HG03108 (cell line): ENCODE results near the gene C11orf21.

ENCODE experiments used
- ATAC-seq: cut with Tn5 transposase; IDR thresholded peaks from one replicate; pipeline ENCODE4 v1.9.1; 2021; ENCODE audit warnings: moderate library complexity; ENCODE audit not compliant: unreplicated experiment

The C11orf21 gene

DNA sequence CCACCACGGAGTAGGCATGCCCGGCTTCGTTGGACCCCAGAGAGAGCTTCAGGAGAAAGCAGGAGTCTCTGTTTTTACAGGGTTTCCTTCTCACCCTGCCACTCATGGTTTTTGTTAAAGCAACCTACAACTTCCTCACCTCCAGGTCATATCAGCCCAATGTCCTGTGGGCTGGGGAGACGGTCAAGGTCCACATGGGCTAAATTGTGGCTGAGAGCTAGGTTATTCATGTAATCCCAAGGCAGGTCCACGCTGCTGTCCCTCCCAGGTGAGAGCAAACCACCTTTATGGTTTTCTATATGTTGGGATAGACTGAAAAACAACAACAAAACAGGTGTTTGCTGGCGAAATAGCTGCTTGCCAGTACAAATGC, 19.6 kb upstream of the C11orf21 start:
- no peak for ATAC-seq

DNA sequence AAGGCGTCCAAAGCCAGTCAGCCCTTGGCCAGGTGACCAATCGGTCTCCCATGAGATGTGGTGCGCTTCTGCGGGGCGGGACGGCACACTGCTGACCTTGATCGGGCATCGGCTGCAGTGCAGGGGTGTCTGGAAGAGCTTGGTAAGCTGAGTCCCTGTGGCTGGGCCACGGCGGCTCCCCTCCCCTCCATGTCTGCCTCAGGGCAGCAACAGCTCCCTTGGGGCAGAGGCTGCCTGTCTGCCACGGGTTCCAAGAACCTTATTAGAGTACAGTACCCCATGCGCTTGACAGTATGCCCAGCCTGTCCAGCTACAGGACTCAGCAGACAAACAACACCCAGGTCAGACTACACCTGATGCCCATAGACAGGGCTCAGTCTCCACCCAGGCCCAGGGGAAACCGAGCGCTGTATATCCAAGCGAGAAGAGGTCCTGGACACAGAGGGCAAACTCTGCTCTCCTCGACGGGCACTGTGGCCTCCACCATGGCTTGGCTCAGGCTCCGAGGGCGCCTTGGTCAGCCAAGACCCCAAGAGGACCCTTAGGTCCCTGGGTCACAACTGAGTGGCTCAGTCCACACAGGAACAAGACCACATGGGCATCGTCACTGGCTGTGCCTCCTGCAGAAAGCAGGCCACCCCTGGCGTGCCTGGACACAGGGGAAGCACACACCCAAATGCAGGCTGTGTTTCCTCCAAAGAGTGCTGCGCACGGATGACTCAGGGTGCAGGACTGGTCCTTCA, 19.0 kb upstream of the C11orf21 start:
- ATAC-seq = no peak

DNA sequence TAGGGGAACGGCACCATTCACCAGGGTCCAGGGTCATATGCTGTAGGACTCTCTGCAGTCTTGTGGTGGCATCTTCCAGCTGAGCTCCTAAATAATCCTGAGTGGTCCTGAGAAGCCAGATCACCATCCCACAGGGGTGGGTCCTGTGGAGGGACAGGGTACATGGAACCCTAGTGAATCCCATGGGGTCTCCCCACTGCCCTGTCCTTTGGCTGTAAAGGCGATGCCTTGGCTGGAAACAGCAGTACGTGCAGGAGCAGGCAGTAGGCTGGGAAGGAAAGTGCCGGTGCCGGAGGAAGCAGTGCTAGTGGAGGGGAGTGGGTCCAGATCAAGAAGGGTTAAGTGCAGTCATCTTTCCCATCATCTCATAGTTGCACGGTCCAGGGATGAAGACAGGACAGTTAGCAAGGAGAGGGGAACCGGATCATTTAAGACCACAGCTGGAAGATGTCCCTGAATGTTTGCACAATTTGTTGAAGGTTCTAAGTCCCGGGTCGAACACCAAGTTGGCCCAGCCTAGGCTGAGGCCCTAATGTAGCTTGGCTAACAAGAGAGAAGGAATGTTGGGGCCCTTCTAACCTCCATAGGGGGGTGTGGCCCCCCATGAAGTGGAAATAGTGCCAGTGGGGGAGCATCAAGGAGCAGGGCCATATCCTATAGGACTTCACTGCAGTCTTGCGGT, 18.2 kb upstream of the C11orf21 start:
- no peak for ATAC-seq

DNA sequence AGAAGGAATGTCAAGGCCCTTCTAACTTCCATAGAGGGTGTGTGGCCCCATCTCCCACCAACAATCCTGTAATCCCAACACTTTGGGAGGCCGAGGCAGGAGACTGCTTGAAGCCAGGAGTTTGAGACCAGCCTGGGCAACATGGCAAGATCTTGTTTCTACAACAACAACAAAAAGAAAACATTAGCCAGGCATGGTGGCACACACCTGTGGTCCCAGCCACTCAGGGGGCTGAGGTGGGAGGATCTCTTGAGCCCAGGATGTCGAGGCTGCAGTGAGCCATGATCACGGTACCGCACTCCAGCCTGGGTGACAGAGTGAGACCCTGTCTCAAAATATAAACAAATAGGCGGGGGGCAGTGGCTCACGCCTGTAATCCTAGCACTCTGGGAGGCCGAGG, 17.0 kb upstream of the C11orf21 start:
- ATAC-seq = no peak

DNA sequence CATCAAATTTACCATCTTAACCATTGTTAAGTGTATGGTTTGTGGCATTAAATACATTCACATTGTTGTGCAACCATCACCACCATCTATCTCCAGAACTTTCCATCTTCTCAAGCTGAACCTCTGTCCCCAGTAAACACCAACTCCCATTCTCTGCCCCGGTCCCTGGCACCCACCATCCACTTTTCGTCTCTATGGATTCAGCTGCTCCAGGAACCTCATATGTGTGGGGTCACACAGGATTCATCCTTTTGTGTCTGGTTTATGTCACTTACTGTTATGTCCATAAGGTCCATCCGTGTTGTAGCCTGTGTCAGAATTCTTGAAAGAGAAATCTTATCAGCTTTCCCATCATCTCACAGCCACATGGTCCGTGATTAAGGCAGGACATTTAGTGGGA, 16.4 kb upstream of the C11orf21 start:
- ATAC-seq = no peak

DNA sequence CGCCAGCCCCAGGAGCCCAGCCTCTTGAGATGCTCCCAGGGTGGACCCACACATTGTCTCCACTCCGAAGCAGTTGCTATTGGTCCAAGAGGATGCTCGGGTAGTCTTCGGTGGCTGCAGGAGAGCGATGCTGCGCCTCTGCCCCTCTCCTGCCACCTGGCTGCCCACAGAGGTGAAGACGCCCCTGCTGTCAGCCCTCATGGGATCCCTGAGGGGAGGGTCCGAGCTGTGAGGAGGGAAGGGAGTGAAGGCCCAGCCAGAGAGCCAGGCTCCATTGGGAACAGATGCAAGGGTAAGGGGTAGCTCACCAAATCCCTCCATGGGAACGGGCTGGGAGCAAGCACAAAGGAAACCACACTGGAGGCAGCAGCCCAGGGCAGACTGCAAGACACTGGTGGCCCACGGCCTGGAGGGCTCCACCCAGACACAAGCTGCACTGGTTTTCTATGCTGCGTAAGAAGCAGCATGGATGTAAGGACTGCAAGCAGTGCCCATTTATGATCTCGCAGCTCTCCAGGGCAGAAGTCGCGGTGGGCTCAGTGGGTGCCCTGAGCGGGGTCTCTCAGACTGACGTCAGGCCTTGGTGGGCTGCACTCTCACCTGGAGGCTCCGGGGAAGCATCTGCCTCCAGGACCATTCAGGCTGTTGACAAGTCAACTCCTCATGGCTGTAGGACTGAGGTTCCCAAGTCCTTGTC, 15.8 kb upstream of the C11orf21 start:
- ATAC-seq = no peak

DNA sequence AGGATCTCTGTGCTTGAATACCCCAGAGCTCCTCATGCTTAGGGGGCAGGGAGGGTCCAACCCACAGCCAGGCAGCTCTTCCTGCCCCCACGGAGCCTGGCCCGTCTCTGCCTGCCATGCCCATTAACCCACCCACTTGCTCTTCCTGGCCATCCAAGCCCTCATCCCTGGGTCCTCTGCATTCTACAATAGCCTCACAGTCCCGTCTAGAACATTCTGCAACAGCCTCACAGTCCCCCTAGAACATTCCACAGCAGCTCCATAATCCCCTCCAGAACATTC, 15.2 kb upstream of the C11orf21 start:
- ATAC-seq = no peak

DNA sequence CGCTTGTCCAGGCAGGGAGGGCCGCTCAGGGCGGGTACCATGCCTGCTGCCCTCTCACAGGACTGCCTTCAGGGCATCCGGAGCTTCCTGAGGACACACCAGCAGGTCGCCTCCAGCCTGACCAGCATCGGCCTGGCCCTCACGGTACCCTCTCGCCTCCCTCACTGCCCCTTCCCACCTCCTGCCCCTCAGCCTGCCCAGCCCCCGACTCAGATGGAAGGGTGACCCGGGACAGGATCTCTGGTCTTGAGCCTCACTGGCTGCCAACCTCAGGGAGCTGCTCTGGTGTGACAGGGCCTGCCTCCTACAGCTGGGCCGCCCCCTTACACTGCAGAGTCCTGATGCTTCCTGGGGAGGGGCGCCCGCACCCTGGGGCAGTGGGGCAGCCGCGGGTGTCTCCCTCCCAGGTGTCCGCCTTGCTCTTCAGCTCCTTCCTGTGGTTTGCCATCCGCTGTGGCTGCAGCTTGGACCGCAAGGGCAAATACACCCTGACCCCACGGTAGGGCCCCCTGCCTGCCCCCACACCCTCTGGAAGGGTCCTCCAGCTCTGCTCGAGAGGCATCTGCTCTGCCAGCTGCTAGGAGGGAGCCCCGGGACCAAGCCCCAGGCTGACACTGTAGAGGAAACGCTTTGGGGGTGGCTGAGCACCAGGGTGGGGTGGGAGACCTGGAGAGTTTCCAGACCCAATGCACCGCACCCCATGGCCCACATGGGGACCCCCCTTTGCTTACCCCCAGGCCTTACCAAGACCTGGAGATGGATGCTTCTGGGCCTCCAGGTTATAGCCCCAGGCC, 14.6 kb upstream of the C11orf21 start:
- ATAC-seq = no peak

DNA sequence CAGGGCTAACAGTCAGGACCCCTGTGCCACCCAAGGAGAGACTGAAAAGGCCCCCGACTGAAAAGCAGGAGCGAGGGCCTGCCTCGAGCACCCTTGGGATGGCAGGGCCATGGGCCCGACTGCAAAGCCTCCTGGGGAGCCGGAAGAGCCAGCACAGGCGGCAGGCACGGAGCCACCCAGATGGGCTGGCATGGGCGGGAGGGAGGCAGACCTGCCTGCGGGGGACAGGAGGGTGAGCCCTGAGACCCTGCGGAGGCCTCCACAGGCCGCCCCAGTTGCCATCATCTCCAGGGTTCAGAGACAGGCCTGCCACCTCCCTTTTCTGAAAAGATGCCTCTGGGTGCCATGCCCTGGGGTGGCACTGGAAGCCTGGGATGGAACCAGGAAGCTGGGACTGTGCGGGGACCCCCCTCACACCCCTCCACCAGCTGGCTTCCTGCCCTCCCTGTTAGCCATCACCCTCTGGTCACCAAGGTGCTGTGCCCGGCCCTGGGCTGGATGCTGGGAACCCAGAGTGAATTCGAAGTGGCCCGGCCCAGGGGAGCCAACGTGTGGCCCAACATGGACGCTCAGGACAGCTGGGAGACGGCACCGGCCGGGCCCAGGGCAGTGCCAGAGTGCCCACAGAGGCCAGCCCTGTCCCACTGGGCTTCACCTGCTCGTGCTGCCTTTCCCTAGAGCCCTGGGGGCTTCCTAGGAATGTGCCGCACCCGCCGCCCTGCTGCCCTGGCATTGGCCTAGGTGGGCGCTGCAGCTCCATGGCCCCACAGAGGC, 13.9 kb upstream of the C11orf21 start:
- no peak for ATAC-seq

DNA sequence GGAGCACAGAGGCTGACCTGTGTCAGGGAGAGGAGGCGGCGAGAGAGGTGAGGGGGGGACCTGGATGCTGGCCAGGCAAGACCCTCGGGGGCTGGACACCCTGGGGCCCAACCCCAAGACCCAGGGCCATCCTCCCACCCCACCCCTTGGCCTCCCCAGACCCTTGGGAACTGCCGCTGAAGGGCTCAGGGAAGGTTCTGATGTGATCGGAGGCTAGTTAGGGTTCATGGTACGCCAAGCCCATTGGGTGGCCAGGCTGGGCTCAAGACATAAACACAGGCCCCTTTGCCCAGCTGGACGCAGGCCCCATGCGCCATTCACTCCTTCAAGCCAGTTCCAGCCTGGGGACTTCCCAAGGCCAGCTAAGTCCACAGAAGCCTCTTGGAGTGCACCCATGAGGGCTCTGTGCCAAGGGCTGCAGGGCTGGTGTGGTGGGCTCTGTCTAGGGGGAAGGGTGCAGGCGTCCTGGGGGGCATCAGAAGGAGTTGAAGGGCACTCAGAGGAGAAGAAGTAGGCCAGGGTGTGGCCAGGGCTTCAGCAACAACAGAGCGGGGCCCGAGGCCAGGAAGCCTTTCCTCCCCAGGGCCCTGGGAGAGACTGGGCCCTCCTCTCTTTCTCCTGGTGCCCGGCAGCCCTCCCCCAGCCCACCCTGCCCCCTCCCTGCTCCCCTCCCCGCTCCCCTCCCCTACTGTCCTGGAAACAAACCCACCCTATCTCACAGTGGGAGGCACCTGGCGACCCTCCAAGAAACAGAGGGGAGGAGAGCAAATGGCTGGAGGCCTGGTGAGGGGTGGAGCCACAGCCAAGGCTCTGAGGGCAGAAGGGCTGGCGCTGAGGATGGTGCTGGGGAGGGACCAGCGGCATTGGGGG, 13.0 kb upstream of the C11orf21 start:
- no peak for ATAC-seq

DNA sequence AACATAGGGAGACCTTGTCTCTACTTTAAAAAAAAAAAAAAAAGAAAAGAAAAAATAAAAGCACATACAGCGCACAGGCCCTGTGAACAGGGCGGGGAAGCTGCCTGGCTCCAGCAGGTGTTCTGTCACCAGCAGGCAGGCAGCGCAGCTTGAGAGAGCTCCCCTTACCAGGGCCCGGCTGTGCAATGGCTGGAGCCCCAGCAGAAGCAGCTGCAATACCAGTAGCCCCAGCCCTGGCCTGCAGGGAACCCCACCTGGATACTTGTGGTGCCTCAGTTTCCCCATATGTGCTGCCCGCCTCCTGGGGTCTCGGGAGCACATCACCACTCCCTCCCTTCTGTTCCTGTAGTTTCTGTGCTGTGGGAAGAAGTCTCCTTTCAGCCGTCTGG, 12.4 kb upstream of the C11orf21 start:
- no peak for ATAC-seq

DNA sequence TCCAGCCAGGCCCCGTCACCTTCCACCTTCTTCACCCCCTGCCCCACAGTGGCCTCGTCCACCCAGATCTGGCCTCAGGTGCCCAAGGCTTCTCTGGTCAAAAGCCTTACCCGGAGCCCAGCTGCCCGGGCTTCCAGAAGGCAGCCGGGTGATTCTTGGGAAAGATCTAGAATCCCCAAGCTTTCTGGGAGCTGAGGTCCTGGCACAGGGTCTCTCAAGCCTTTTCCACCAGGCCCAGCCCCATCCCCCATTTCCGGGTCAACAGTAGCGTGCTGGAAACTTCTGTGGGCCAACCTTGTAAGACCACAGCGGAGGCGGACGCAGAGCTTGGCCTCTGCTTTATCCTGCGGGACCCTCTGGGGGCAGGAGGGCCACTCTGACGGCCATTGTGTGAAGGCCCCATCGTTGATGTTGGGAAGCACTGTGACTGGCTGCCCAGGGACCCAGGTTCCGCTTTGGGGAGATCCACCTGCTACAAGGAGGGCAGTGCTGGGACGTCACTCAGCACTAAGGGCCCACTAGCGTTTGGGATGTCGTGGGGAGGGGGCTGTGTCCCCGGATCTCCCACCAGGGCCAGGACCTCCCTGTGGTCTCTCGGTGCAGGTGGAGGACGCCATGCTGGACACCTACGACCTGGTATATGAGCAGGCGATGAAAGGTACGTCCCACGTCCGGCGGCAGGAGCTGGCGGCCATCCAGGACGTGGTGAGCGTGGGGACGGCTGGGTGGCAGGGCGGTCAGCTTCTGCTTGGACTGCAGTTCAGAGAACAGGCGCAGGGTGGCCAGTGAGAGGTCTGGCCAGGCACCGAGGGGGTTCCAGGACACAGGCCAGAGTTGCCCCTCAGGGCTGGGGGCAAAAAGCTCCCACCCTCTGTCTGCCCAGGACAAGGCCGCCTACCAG, 11.6 kb upstream of the C11orf21 start:
- no peak for ATAC-seq

DNA sequence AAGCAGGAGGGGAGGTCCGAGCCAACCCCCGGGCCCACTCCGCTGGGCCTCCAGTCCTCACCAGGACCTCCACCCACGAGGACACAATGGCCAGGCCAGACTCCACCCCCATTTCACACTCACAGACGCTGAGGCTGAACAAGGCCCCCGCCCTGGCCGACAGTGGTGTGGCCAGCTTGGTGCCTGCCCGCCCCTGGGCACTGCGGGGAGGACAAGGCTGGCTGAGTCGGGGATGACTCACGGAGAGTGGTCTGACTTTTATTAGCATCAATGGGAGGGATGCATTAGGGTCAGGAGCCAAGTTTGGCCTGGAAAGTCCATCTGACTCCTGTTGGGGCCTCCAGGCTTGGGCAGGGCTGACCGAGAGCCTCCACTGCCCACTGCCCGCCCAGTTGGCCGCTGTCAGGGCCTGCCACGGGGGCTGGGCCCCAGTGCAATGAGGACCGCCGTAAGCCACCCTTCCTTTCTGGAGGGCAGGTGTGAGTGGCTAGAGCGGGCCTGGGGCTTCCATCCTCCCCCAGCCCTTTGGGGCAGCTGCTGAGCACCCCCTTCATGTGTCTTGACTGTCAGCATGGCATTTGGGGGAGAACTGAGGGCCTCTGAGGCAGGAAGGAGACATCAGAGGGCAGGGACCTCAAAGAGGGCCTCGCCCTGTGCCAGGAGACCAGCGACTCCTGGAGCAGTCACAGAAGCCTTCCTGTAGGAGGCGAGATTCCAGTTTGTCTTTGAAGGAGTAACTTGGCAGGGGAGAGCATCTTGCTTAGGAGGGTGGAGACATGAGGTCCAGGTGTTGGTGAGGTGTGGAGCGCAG, 10.7 kb upstream of the C11orf21 start:
- ATAC-seq = no peak

DNA sequence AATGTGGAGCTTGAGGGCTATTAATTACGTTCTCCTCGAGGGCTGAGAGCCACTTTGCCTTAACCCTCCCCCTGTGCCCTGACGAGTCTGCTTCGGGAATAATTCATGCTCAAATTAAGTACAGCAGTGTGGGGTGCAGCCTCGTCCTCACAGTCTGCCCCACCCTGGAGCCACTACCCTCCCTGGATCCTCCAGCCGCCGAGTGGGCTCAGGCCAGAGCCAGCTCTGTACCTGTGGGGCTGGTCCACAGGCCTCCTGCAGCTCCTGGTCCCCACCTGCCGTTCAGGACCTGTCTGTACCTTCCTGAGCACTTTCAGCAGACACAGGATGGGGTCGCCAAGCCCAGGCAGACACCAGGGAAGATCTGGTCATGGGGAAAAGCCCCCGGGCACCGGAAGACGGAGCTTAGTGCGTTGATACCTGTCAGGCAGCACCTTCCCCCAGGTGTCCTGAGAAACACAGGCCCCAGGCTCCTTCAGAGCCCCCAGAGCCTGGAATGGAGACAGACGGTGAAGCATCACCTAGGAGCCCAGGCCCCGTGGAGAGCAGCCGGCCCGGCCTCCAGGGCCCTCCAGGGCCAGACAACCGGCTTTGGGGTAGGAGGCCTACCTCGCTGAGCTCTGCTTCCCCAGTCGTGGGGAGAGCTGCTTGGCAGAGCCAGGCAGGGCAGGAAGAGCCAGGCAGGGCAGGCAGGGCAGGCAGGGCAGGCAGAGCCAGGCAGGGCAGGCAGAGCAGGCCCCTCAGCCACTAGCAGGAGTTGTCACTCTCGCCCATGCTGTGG, 9.8 kb upstream of the C11orf21 start:
- no peak for ATAC-seq

DNA sequence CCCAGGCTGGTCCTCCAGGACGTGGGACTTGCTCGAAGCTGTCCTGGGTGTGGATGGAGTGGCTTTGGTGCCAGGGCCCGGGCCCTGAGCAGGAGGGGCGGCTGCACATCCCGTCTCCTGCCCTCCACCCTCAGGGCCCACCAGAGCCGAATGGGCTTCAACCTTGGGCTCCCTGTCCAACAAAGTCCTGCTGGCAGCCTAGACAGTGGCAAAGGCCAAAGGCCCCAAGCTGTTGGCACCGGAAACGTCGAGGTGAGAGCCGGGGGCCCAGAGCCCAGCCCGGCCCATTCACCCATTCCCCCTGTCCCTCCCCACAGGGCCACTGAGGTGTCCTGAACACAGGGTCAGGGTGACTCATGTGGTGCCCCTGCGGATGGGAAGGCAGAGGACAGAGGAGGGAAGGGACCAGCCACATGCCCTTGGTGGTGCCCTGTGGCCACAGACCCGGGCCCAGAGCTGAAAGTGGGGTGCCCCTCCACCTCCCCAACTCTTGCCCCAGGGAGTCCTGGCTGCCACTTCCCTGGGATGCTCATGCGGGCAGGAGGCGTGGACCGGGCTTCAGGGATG, 9.2 kb upstream of the C11orf21 start:
- ATAC-seq = no peak

DNA sequence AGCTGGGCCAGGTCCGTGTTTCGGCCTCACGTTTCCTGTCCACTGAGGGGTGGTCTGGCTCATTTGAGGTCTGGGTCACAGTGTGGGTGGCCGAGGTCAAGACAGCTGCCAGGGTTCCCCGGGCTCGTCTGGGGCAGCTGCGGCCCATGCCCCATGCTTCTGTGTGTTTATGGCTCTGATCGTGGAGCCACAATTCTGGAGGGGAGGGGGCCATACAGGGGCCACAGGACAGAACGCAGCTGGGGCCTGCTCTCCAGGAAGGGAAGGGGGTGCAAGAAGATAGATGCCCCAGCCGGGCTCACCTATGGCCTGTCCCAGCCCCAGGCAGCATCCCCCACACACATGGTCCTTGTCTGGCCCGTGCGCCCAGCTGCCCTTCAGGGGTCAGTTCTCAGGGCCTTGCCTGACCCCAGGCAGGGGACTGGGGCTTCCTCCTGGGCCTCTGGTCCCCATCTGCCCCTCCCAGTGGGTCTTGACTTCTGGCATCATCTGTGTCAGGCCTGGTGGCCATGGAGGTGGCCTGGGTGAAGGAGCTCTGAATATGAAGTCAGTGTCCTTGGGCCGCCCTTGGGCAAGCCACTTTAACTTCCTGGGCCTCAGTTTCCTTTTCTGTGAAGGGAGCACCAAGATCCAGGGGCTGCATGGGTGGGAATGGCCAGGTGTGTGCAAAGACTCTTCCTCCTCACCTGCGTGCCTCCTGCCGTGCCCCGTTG, 8.5 kb upstream of the C11orf21 start:
- ATAC-seq = no peak
